ENCODE measurements around the gene HAO2.

GRCh38 chr1:119331915-119332314, 36.7 kb upstream of the HAO2 start:
- TF ChIP-seq CTCF (IDR thresholded peaks at IDR 0.05) (no peak), POLR2AphosphoS5 (IDR thresholded peaks at IDR 0.05; ENCODE audit: low read depth, low read length) (no peak)
